ENCODE data around the gene METTL26.

Gene METTL26

GRCh38 chr16:674968-675883, 39.1 kb upstream of the METTL26 start, which contains the start of gene RHBDL1:
Gene RHBDL1, plus strand, starts transcription at chr16:675671. Its CDS starts 120 bp downstream, at chr16:675791.
- DNase-seq = no peak

- no peak for DNase-seq
Measured at GRCh38 chr16:674214-674881, 38.2 kb upstream of the METTL26 start.

GRCh38 chr16:673399-673991, 37.4 kb upstream of the METTL26 start:
- no peak for DNase-seq

- no peak for DNase-seq
Measured at GRCh38 chr16:672851-673250, 36.7 kb upstream of the METTL26 start.

GRCh38 chr16:672371-672770, 36.3 kb upstream of the METTL26 start:
- no peak for DNase-seq

- DNase-seq = no peak
Measured at GRCh38 chr16:671353-672131, 35.4 kb upstream of the METTL26 start.

- no peak for DNase-seq
Measured at GRCh38 chr16:670485-671352, 34.6 kb upstream of the METTL26 start.

- DNase-seq = no peak
Measured at GRCh38 chr16:669666-670065, 33.6 kb upstream of the METTL26 start.

- no peak for DNase-seq
Measured at GRCh38 chr16:668519-669171, 32.5 kb upstream of the METTL26 start.

- DNase-seq = peak; percentile 83 to 94
Measured at GRCh38 chr16:667780-668518, 31.8 kb upstream of the METTL26 start, which contains the start of gene RHOT2. Gene RHOT2, plus strand, starts transcription at chr16:668132. Its CDS starts 68 bp downstream, at chr16:668200.

- no peak for DNase-seq
Measured at GRCh38 chr16:667113-667779, 31.1 kb upstream of the METTL26 start.

- no peak for DNase-seq
Measured at GRCh38 chr16:666572-666971, 30.5 kb upstream of the METTL26 start.

GRCh38 chr16:662597-662996, 26.5 kb upstream of the METTL26 start:
- no peak for DNase-seq

- DNase-seq = no peak
Measured at GRCh38 chr16:662095-662494, 26.0 kb upstream of the METTL26 start.

GRCh38 chr16:661184-661821, 25.2 kb upstream of the METTL26 start:
- DNase-seq = no peak

GRCh38 chr16:660459-661183, 24.5 kb upstream of the METTL26 start:
- peak; percentile 78 to 90 for DNase-seq

GRCh38 chr16:660132-660458, 24.0 kb upstream of the METTL26 start:
- DNase-seq = no peak

GRCh38 chr16:659618-660017, 23.5 kb upstream of the METTL26 start:
- no peak for DNase-seq

All from NCI-H1930 (cell line).